K562 (cell line): ENCODE measurements around the gene PRICKLE4. TPM values are rescaled to one million over a fixed set of nuclear protein-coding genes. Genes with fewer than 3 reads are reported as not detected.

Source experiments
- BRD9 ChIP-seq: fragments of 450-650 bp; IDR thresholded peaks from 2 replicates; pipeline ENCODE4 v1.6.1; 2018; ENCODE audit warnings: low read depth; ENCODE audit not compliant: partially characterized antibody
- CXXC5 ChIP-seq: fragments of 250-450 bp; sonication (Bioruptor Pico); IDR thresholded peaks from 2 replicates; pipeline ENCODE4 v1.8.0; 2022; ENCODE audit warnings: inconsistent platforms, mild to moderate bottlenecking, moderate library complexity
- HMG20A ChIP-seq: fragments of 450-650 bp; formaldehyde crosslinking; conservative IDR thresholded peaks from 2 replicates; pipeline ENCODE4 v1.4.0; 2020; ENCODE audit warnings: mild to moderate bottlenecking, mixed read lengths
- JUNB ChIP-seq: fragments of 450-650 bp; formaldehyde crosslinking; conservative IDR thresholded peaks from 2 replicates; pipeline ENCODE4 v1.4.0; 2020; ENCODE audit warnings: mild to moderate bottlenecking
- LCOR ChIP-seq: sonication (generic); formaldehyde crosslinking; IDR thresholded peaks from 2 replicates; pipeline ENCODE4 v1.8.0; 2022; ENCODE audit warnings: mild to moderate bottlenecking, missing genetic modification reagents
- MEIS2 ChIP-seq: fragments of 450-650 bp; IDR thresholded peaks from 2 replicates; pipeline ENCODE4 v1.6.1; 2014; ENCODE audit warnings: mild to moderate bottlenecking; ENCODE audit not compliant: partially characterized antibody
- SRSF3 ChIP-seq: fragments of 200-400 bp; formaldehyde crosslinking; IDR thresholded peaks from 2 replicates; pipeline ENCODE4 v1.6.1; 2016; ENCODE audit warnings: mild to moderate bottlenecking, low read length, moderate library complexity; ENCODE audit not compliant: insufficient read depth
- TSC22D4 ChIP-seq: fragments of 450-650 bp; IDR thresholded peaks from 2 replicates; pipeline ENCODE4 v1.6.1; 2016; ENCODE audit warnings: missing genetic modification characterization, missing biosample characterization, control low read depth
- ZBTB17 ChIP-seq: fragments of 450-650 bp; formaldehyde crosslinking; IDR thresholded peaks from 2 replicates; pipeline ENCODE4 v1.4.0; 2020; ENCODE audit warnings: mild to moderate bottlenecking
- ZFP30 ChIP-seq: fragments of 250-450 bp; sonication (Bioruptor Pico); IDR thresholded peaks from 2 replicates; pipeline ENCODE4 v1.8.0; 2022; ENCODE audit warnings: moderate library complexity, mild to moderate bottlenecking, inconsistent platforms, borderline replicate concordance
- polyA plus RNA-seq, 8 experiments: library from polyadenylated mRNA; depleted of rRNA in 4 of 8; stranded (reverse) in 5 of 8; unstranded in 3 of 8; fragments of >200 nt; fragmentation: Nextera tagmentation in 2 of 8; fragmentation: Illumina TruSeq in 1 of 8; extraction: Ambion mirVana in 2 of 8; extraction: Trizol in 1 of 8; gene quantifications; 2 replicates each; pipeline versions ENCODE4 v1.2.1 to v1.2.3, GENCODE V29; 2011 to 2014; ENCODE audit warnings: inconsistent platforms in 1 of 8, missing spikeins in 1 of 8
- total RNA-seq, 7 experiments: library from RNA; depleted of rRNA in 6 of 7; stranded (reverse); fragments of >200 nt in 6 of 7; fragmentation: Illumina TruSeq in 2 of 7; extraction: Trizol in 2 of 7; gene quantifications; 2 replicates each; pipeline versions ENCODE4 v1.2.1 to v1.2.3, GENCODE V29; 2011 to 2021; ENCODE audit warnings: low replicate concordance in 1 of 7
- TF ChIP-seq, protein P1 (sequence below): fragments of 250-450 bp; sonication (Bioruptor Pico); IDR thresholded peaks from 2 replicates; pipeline ENCODE4 v1.8.0; 2022; ENCODE audit warnings: inconsistent platforms
- TF ChIP-seq, protein P2 (sequence below): fragments of 250-450 bp; sonication (Bioruptor Pico); IDR thresholded peaks from 2 replicates; pipeline ENCODE4 v1.4.0; 2020
- TF ChIP-seq, protein P3 (sequence below), 2 experiments: fragments of 450-650 bp in 1 of 2; sonication (generic) in 1 of 2; formaldehyde crosslinking; conservative IDR thresholded peaks; 2 replicates each; pipeline versions ENCODE4 v1.4.0 to v1.8.1; 2020 to 2022; ENCODE audit warnings: mild to moderate bottlenecking in 1 of 2, missing genetic modification reagents in 1 of 2
- TF ChIP-seq, protein P4 (sequence below), 2 experiments: IDR thresholded peaks; 2 replicates each; pipeline ENCODE4 v1.6.1; 2011; ENCODE audit warnings: borderline replicate concordance in 1 of 2, control low read depth in 1 of 2, low read depth in 1 of 2, low read length in 1 of 2, mild to moderate bottlenecking in 1 of 2, mixed read lengths in 1 of 2, moderate library complexity in 1 of 2; ENCODE audit not compliant: insufficient read depth in 1 of 2, insufficient read length in 1 of 2, poor library complexity in 1 of 2, severe bottlenecking in 1 of 2; ENCODE audit errors: extremely low read depth in 1 of 2
- TF ChIP-seq, protein P5 (sequence below): fragments of 450-650 bp; IDR thresholded peaks from 2 replicates; pipeline ENCODE4 v1.6.1; 2014; ENCODE audit warnings: low read depth, mild to moderate bottlenecking, moderate library complexity, borderline replicate concordance

Gene PRICKLE4
- total and polyA plus RNA-seq, 9 of the 15 experiments (the other 6 are each of a cell fraction or from before 2014, with no cell fraction given) = 0.20 to 0.32 (median 0.27) TPM; not detected in 6

DNA sequence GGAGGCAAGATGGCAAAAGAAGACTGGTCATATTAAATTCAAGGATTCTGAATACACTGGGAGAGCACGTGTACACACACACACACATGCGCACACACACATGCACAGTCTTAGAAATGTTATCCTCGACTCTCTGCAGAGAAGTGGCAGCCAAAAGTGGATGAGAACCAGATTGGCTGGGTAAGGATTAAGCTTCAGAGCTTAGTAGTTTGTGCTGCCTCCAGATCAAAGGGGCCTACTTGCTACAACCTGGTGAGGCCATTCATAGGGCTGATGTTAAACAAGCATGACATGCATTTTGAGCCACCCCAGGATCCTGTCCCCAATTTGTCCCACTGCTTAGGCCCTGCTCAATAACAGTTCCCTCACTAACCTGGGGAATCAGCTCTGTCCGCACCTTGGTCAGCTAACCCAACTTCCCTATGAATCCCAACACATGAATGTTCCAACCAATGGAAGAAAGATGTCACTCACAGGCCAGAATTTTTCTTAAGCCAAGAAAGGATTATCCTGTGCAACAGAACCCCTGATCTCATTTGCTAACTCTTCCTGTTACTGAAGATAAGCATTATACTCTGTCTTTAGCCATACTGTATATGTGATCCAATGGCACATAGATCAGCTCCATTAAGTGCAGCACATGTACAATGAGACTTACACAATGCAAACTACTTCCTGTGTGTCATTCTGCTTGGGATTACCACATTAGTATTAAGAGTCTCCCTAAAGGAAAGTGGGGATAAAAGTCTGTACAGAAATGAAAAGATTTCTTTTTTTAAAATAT lies 37.9 kb downstream of the PRICKLE4 start (continued):
- TF ChIP-seq, protein P1, sequence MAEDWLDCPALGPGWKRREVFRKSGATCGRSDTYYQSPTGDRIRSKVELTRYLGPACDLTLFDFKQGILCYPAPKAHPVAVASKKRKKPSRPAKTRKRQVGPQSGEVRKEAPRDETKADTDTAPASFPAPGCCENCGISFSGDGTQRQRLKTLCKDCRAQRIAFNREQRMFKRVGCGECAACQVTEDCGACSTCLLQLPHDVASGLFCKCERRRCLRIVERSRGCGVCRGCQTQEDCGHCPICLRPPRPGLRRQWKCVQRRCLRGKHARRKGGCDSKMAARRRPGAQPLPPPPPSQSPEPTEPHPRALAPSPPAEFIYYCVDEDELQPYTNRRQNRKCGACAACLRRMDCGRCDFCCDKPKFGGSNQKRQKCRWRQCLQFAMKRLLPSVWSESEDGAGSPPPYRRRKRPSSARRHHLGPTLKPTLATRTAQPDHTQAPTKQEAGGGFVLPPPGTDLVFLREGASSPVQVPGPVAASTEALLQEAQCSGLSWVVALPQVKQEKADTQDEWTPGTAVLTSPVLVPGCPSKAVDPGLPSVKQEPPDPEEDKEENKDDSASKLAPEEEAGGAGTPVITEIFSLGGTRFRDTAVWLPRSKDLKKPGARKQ (CRISPR knock-in tag) = no peak
- TF ChIP-seq CXXC5 (CRISPR knock-in tag) (no peak), LCOR (no peak), ZBTB17 (CRISPR knock-in tag) (no peak), MEIS2 (peak; percentile 58), JUNB (CRISPR knock-in tag) (no peak), TSC22D4 (tag) (no peak), HMG20A (no peak), SRSF3 (no peak), BRD9 (peak; percentile 23), ZFP30 (no peak)
- TF ChIP-seq, protein P2, sequence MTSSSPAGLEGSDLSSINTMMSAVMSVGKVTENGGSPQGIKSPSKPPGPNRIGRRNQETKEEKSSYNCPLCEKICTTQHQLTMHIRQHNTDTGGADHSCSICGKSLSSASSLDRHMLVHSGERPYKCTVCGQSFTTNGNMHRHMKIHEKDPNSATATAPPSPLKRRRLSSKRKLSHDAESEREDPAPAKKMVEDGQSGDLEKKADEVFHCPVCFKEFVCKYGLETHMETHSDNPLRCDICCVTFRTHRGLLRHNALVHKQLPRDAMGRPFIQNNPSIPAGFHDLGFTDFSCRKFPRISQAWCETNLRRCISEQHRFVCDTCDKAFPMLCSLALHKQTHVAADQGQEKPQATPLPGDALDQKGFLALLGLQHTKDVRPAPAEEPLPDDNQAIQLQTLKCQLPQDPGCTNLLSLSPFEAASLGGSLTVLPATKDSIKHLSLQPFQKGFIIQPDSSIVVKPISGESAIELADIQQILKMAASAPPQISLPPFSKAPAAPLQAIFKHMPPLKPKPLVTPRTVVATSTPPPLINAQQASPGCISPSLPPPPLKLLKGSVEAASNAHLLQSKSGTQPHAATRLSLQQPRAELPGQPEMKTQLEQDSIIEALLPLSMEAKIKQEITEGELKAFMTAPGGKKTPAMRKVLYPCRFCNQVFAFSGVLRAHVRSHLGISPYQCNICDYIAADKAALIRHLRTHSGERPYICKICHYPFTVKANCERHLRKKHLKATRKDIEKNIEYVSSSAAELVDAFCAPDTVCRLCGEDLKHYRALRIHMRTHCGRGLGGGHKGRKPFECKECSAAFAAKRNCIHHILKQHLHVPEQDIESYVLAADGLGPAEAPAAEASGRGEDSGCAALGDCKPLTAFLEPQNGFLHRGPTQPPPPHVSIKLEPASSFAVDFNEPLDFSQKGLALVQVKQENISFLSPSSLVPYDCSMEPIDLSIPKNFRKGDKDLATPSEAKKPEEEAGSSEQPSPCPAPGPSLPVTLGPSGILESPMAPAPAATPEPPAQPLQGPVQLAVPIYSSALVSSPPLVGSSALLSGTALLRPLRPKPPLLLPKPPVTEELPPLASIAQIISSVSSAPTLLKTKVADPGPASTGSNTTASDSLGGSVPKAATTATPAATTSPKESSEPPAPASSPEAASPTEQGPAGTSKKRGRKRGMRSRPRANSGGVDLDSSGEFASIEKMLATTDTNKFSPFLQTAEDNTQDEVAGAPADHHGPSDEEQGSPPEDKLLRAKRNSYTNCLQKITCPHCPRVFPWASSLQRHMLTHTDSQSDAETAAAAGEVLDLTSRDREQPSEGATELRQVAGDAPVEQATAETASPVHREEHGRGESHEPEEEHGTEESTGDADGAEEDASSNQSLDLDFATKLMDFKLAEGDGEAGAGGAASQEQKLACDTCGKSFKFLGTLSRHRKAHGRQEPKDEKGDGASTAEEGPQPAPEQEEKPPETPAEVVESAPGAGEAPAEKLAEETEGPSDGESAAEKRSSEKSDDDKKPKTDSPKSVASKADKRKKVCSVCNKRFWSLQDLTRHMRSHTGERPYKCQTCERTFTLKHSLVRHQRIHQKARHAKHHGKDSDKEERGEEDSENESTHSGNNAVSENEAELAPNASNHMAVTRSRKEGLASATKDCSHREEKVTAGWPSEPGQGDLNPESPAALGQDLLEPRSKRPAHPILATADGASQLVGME = no peak
- TF ChIP-seq, protein P3, sequence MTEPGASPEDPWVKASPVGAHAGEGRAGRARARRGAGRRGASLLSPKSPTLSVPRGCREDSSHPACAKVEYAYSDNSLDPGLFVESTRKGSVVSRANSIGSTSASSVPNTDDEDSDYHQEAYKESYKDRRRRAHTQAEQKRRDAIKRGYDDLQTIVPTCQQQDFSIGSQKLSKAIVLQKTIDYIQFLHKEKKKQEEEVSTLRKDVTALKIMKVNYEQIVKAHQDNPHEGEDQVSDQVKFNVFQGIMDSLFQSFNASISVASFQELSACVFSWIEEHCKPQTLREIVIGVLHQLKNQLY (CRISPR knock-in tag; conservative IDR thresholded peaks at IDR 0.05) = no peak
- TF ChIP-seq, protein P4, sequence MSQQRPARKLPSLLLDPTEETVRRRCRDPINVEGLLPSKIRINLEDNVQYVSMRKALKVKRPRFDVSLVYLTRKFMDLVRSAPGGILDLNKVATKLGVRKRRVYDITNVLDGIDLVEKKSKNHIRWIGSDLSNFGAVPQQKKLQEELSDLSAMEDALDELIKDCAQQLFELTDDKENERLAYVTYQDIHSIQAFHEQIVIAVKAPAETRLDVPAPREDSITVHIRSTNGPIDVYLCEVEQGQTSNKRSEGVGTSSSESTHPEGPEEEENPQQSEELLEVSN (IDR thresholded peaks at IDR 0.05; ENCODE audit: borderline replicate concordance in 1 of 2, extremely low read depth in 1 of 2, insufficient read depth in 1 of 2, insufficient read length in 1 of 2, low read depth in 1 of 2, low read length in 1 of 2, poor library complexity in 1 of 2, severe bottlenecking in 1 of 2) = peak in 1 of 2 experiments; percentile 16
- TF ChIP-seq, protein P5, sequence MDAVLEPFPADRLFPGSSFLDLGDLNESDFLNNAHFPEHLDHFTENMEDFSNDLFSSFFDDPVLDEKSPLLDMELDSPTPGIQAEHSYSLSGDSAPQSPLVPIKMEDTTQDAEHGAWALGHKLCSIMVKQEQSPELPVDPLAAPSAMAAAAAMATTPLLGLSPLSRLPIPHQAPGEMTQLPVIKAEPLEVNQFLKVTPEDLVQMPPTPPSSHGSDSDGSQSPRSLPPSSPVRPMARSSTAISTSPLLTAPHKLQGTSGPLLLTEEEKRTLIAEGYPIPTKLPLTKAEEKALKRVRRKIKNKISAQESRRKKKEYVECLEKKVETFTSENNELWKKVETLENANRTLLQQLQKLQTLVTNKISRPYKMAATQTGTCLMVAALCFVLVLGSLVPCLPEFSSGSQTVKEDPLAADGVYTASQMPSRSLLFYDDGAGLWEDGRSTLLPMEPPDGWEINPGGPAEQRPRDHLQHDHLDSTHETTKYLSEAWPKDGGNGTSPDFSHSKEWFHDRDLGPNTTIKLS = no peak
